ENCODE results near the gene SLC4A4. TPM values are rescaled to one million over a fixed set of nuclear protein-coding genes. Genes with fewer than 3 reads are reported as not detected.

Gene SLC4A4
- total RNA-seq, 1 experiment from 2014 or later = 0.92 TPM

GRCh38 chr4:71366766-71367165 is 27.9 kb downstream of the SLC4A4 start:
- no peaks in the 10 kb centered on the region for H4K20me1 ChIP-seq (ENCODE audit: control insufficient read depth, insufficient read depth, insufficient read length)
- no peak overlapping the region for H2BK20ac ChIP-seq (ENCODE audit: low read depth, low read length, poor library complexity, severe bottlenecking)
- Mint-ChIP-seq H3K4me1 (peaks cover 3 to 4% of the 10 kb centered on the region in 2 experiments), H3K36me3 (ENCODE audit: insufficient read depth in 1 of 3, low read depth in 3 of 3) (no peaks in the 10 kb centered on the region), H3K27me3 (ENCODE audit: low read depth) (no peaks in the 10 kb centered on the region; the same call in 1 of the 2 replicates), H3K9me3 (no peaks in the 10 kb centered on the region), H3K4me3 (no peak overlapping the region), H3K27ac (no peak overlapping the region)
- H3K18ac ChIP-seq (ENCODE audit: insufficient read length, low read depth, low read length) = no peak overlapping the region
- no CpG with 5 or more reads among the region's 3 CpGs for WGBS (ENCODE audit: extremely low coverage, insufficient read length, low lambda C conversion rate)
- no peaks in the 10 kb centered on the region for H3K79me1 ChIP-seq (ENCODE audit: insufficient read depth, low read depth, low read length, poor library complexity, severe bottlenecking)
- no peaks in the 10 kb centered on the region for H3K79me2 ChIP-seq (ENCODE audit: insufficient read depth, low read length)
- no peaks in the 10 kb centered on the region for H3K27me3 ChIP-seq (ENCODE audit: insufficient read depth, low read length)
- no peak overlapping the region for H2AK5ac ChIP-seq (ENCODE audit: insufficient read length, low read length)
- H3K14ac ChIP-seq (ENCODE audit: insufficient read depth, low read length) = no peak overlapping the region
- no peak overlapping the region for H2BK15ac ChIP-seq (ENCODE audit: low read depth, low read length)
- H3K23me2 ChIP-seq (ENCODE audit: insufficient read length, low read depth, low read length, poor library complexity, severe bottlenecking) = no peaks in the 10 kb centered on the region
- H3K9ac ChIP-seq (ENCODE audit: extremely low read depth, insufficient read length, low read length) = no peak overlapping the region
- no peak for TF ChIP-seq CTCF (conservative IDR thresholded peaks at IDR 0.05)
- H4K91ac ChIP-seq (ENCODE audit: insufficient read length, low read depth, low read length) = no peak overlapping the region
- H2BK5ac ChIP-seq (ENCODE audit: insufficient read length, low read length) = no peak overlapping the region
- H2AFZ ChIP-seq (ENCODE audit: low read length) = no peak overlapping the region
- H3T11ph ChIP-seq (ENCODE audit: low read length) = no peak overlapping the region
- no peak overlapping the region for H2BK120ac ChIP-seq (ENCODE audit: low read depth, low read length, poor library complexity, severe bottlenecking)
- no peak overlapping the region for H4K5ac ChIP-seq (ENCODE audit: insufficient read length, low read depth, low read length)
- no peak for DNase-seq
- H3K27ac ChIP-seq (ENCODE audit: insufficient read length, low read depth, low read length) = no peak overlapping the region
- H3K9me3 ChIP-seq (ENCODE audit: control insufficient read depth, low read depth, low read length) = no peaks in the 10 kb centered on the region
- no peak overlapping the region for H4K8ac ChIP-seq (replicated peaks; ENCODE audit: insufficient read length, low read depth, low read length)
- no peak overlapping the region for H3K56ac ChIP-seq (ENCODE audit: insufficient read length, low read depth, low read length)
- no peak overlapping the region for H3K4ac ChIP-seq (ENCODE audit: low read depth, low read length)
- H3K4me2 ChIP-seq (ENCODE audit: insufficient read depth, insufficient read length, low read length) = no peak overlapping the region
- H3K23ac ChIP-seq (ENCODE audit: insufficient read length, low read depth, low read length) = no peak overlapping the region
- H3K4me1 ChIP-seq (ENCODE audit: insufficient read depth, low read length) = no peaks in the 10 kb centered on the region
- H2BK12ac ChIP-seq (ENCODE audit: insufficient read length, low read depth, low read length) = no peak overlapping the region

All from H9 (cell line).